Vagina (tissue), 2 donors: ENCODE measurements around the gene SH2D1B. TPM values are rescaled to one million over a fixed set of nuclear protein-coding genes. Genes with fewer than 3 reads are reported as not detected.

Source experiments
- DNase-seq, 2 donors: peaks; one replicate each; pipeline ENCODE4 v3.0.0-alpha.2; 2017; ENCODE audit errors: extremely low spot score in 2 of 2
- H3K27ac ChIP-seq: fragments of 200-600 bp; sonication (generic); one replicate; pipeline ENCODE4 v1.5.1; 2019
- H3K27me3 ChIP-seq: fragments of 200-600 bp; sonication (generic); one replicate; pipeline ENCODE4 v1.5.1; 2019
- H3K36me3 ChIP-seq, 2 donors: fragments of 200-600 bp; sonication (generic); one replicate each; pipeline ENCODE4 v1.5.1; 2017 to 2019
- H3K4me1 ChIP-seq: fragments of 200-600 bp; sonication (generic); one replicate; pipeline ENCODE4 v1.5.1; 2019
- H3K4me3 ChIP-seq, 2 donors: fragments of 200-600 bp; sonication (generic); 1 replicate in 1 of 2; 2 replicates in 1 of 2; pipeline ENCODE4 v1.5.1; 2016 to 2019
- H3K9me3 ChIP-seq: fragments of 200-600 bp; sonication (generic); one replicate; pipeline ENCODE4 v1.5.1; 2019
- CTCF ChIP-seq, 3 experiments: fragments of 450-650 bp in 2 of 3; fragments of 200-600 bp in 1 of 3; sonication (generic) in 1 of 3; IDR thresholded peaks; one replicate each; pipeline ENCODE4 v1.5.1; 2017 to 2019; ENCODE audit warnings: antibody characterized with exemption in 3 of 3, mild to moderate bottlenecking in 2 of 3, moderate library complexity in 2 of 3
- POLR2A ChIP-seq, 2 donors: fragments of 450-650 bp; IDR thresholded peaks; one replicate each; pipeline ENCODE4 v1.6.1; 2017; ENCODE audit warnings: antibody characterized with exemption in 2 of 2, mild to moderate bottlenecking in 2 of 2, moderate library complexity in 2 of 2
- POLR2AphosphoS5 ChIP-seq, 2 donors: sonication (generic); formaldehyde crosslinking; IDR thresholded peaks; one replicate each; pipeline ENCODE4 v1.9.0; 2017; ENCODE audit warnings: antibody characterized with exemption in 2 of 2, mild to moderate bottlenecking in 2 of 2, low read depth in 1 of 2; ENCODE audit not compliant: insufficient read depth in 1 of 2
- intact Hi-C: fragments of 100-400 bp; cut with DNase I; formaldehyde crosslinking; loops from one replicate; pipeline ENCODE4 v1.15.1; 2023
- total RNA-seq: library from RNA; depleted of rRNA; stranded (reverse); fragments of >200 nt; gene quantifications from one replicate; pipeline ENCODE4 v1.2.3, GENCODE V29; 2016

SH2D1B gene
- total RNA-seq, 1 donor from 2014 or later, result not detected

GRCh38 chr1:162384116-162384515 lies 27.8 kb downstream of the SH2D1B start:
- H3K27me3 ChIP-seq, result no peaks in the 10 kb centered on the region
- H3K9me3 ChIP-seq, result no peaks in the 10 kb centered on the region
- H3K27ac ChIP-seq, result no peak overlapping the region
- TF ChIP-seq POLR2AphosphoS5 (IDR thresholded peaks at IDR 0.05; ENCODE audit: insufficient read depth in 1 of 2, low read depth in 1 of 2) (no peak), CTCF (IDR thresholded peaks at IDR 0.05) (no peak), POLR2A (IDR thresholded peaks at IDR 0.05) (no peak)
- intact Hi-C loops, result loop anchor here (10.0 kb wide), 1 partner anchor 329 kb away; no protein-coding TSS in a partner anchor
- H3K4me1 ChIP-seq, result peaks cover 25% of the 10 kb centered on the region
- H3K4me3 ChIP-seq, result no peak overlapping the region
- DNase-seq, result peak; percentile 58 to 81
- no peaks in the 10 kb centered on the region for H3K36me3 ChIP-seq

GRCh38 chr1:162383516-162383915 lies 28.4 kb downstream of the SH2D1B start:
- TF ChIP-seq POLR2A (IDR thresholded peaks at IDR 0.05) (no peak), CTCF (IDR thresholded peaks at IDR 0.05) (no peak), POLR2AphosphoS5 (IDR thresholded peaks at IDR 0.05; ENCODE audit: insufficient read depth in 1 of 2, low read depth in 1 of 2) (no peak)
- Histone ChIP-seq H3K4me1 (peaks cover 19% of the 10 kb centered on the region), H3K27ac (no peak overlapping the region), H3K9me3 (no peaks in the 10 kb centered on the region), H3K4me3 (no peak overlapping the region), H3K36me3 (no peaks in the 10 kb centered on the region), H3K27me3 (no peaks in the 10 kb centered on the region)
- peak; percentile 64 to 72 for DNase-seq
- intact Hi-C loops, result loop anchor here (10.0 kb wide), 1 partner anchor 329 kb away; no protein-coding TSS in a partner anchor

GRCh38 chr1:162383091-162383490 lies 28.8 kb downstream of the SH2D1B start:
- intact Hi-C loops, result loop anchor here (10.0 kb wide), 1 partner anchor 328 kb away; no protein-coding TSS in a partner anchor
- no peaks in the 10 kb centered on the region for H3K27me3 ChIP-seq
- DNase-seq, result peak; percentile 61 to 77

GRCh38 chr1:162381941-162382750 lies 29.8 kb downstream of the SH2D1B start:
- Histone ChIP-seq H3K27me3 (no peaks in the 10 kb centered on the region), H3K4me3 (no peak overlapping the region), H3K27ac (peak overlapping the region; percentile 73), H3K36me3 (no peaks in the 10 kb centered on the region), H3K9me3 (no peaks in the 10 kb centered on the region), H3K4me1 (peaks cover 12% of the 10 kb centered on the region)
- TF ChIP-seq POLR2A (IDR thresholded peaks at IDR 0.05) (no peak), CTCF (IDR thresholded peaks at IDR 0.05) (no peak), POLR2AphosphoS5 (IDR thresholded peaks at IDR 0.05; ENCODE audit: insufficient read depth in 1 of 2, low read depth in 1 of 2) (no peak)
- intact Hi-C loops, result loop anchor here (10.0 kb wide), 1 partner anchor 327 kb away; no protein-coding TSS in a partner anchor
- DNase-seq, result peak; percentile 70 to 74

More at GRCh38 chr1:162383091-162383490, 28.8 kb downstream of the SH2D1B start:
- Histone ChIP-seq H3K9me3 (no peaks in the 10 kb centered on the region), H3K4me3 (no peak overlapping the region), H3K36me3 (no peaks in the 10 kb centered on the region), H3K4me1 (peaks cover 14% of the 10 kb centered on the region), H3K27ac (no peak overlapping the region)
- TF ChIP-seq POLR2A (IDR thresholded peaks at IDR 0.05), result no peak
- no peak for TF ChIP-seq POLR2AphosphoS5 (IDR thresholded peaks at IDR 0.05; ENCODE audit: insufficient read depth in 1 of 2, low read depth in 1 of 2)
- no peak for TF ChIP-seq CTCF (IDR thresholded peaks at IDR 0.05)

GRCh38 chr1:162381383-162381782 lies 30.6 kb downstream of the SH2D1B start, which contains the start of gene C1orf226:
TSS of gene C1orf226 (plus strand) at chr1:162381728. CDS start at chr1:162381902, 174 bp downstream.
- no peaks in the 10 kb centered on the region for H3K27me3 ChIP-seq
- no peaks in the 10 kb centered on the region for H3K9me3 ChIP-seq
- H3K27ac ChIP-seq, result peak within 1 kb of the TSS; percentile 73
- peaks cover 12% of the 10 kb centered on the region for H3K4me1 ChIP-seq
- peak; percentile 58 to 74 for DNase-seq
- H3K36me3 ChIP-seq, result no peaks in the 10 kb centered on the region
- no peak for TF ChIP-seq POLR2A (IDR thresholded peaks at IDR 0.05)
- no peak for TF ChIP-seq CTCF (IDR thresholded peaks at IDR 0.05)
- peak in 1 of 2 donors; percentile 86 for TF ChIP-seq POLR2AphosphoS5 (IDR thresholded peaks at IDR 0.05; ENCODE audit: insufficient read depth in 1 of 2, low read depth in 1 of 2)
- intact Hi-C loops, result loop anchor here (10.0 kb wide), 1 partner anchor 327 kb away; no protein-coding TSS in a partner anchor
- H3K4me3 ChIP-seq, result no peak within 1 kb of the TSS
